Measurements from ENCODE around the gene ATP6V1F.

- no peak for TF ChIP-seq POLR2A (IDR thresholded peaks at IDR 0.05)
- TF ChIP-seq CTCF (IDR thresholded peaks at IDR 0.05 in 8 of 11, conservative IDR thresholded peaks at IDR 0.05 in 3 of 11) = no peak
Observed at GRCh38 chr7:128875523-128875948, 12.9 kb downstream of the ATP6V1F start.

Measured in spleen (tissue), 7 donors.